GM10248 (cell line): Measurements from ENCODE around the gene OSBPL8.

Experiments used
- CTCF ChIA-PET: fragments of 300-600 bp; sonication (Branson Sonifier 250); formaldehyde crosslinking; extraction: SDS; loops from one replicate; lab custom pipeline; 2021; ENCODE audit warnings: antibody characterized with exemption; lab: Yijun Ruan, JAX
- POLR2A ChIA-PET: fragments of 350-650 bp; sonication (Branson Sonifier 250); formaldehyde crosslinking; extraction: SDS; loops from one replicate; lab custom pipeline; 2020; ENCODE audit warnings: antibody characterized with exemption; lab: Yijun Ruan, JAX
- DNase-seq: peaks from one replicate; pipeline ENCODE4 v3.0.0; 2012; ENCODE audit errors: extremely low spot score
- TF ChIP-seq, protein P1 (sequence below): IDR thresholded peaks from 2 replicates; pipeline ENCODE4 v1.5.1; 2012; ENCODE audit warnings: mild to moderate bottlenecking, low read depth; ENCODE audit errors: extremely low read depth, missing control alignments, control extremely low read depth

OSBPL8 gene

DNA sequence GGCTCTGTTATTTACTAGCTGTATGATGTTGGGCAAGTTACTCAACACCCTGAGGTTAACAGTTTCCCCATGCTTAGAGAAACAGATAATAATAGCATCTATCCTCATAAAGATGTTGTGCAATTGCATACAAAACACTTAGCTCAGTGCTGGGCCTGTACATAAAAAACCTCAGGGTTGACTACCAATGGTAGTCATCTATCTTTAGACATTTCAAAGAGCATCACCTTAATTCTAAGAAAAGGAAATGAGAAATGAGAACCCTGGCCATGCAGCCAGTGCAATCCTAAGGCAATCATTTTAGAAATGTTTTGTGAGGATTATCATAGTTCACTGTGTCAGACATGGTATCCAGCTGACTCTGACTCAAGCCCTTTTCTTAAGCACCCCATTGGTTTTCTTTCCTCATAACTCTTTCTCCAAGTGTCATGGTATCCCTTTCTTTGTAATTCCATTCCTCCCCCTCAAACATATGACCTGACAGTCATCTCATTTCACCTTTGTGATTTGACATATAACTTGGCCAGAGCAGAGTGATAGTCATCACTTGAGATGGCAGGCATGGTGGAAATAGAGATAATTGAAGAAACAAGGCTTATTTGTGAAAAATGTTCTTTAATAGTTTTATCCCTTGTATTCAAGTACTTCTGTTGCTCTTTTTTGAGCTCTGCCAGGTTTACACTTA is 29.5 kb upstream of the OSBPL8 start:
- CTCF ChIA-PET = interaction anchor here (1.8 to 3.1 kb wide), 2 partner anchors 10 to 60 kb away, joined by 3 to 15 read pairs; no protein-coding TSS in a partner anchor

DNA sequence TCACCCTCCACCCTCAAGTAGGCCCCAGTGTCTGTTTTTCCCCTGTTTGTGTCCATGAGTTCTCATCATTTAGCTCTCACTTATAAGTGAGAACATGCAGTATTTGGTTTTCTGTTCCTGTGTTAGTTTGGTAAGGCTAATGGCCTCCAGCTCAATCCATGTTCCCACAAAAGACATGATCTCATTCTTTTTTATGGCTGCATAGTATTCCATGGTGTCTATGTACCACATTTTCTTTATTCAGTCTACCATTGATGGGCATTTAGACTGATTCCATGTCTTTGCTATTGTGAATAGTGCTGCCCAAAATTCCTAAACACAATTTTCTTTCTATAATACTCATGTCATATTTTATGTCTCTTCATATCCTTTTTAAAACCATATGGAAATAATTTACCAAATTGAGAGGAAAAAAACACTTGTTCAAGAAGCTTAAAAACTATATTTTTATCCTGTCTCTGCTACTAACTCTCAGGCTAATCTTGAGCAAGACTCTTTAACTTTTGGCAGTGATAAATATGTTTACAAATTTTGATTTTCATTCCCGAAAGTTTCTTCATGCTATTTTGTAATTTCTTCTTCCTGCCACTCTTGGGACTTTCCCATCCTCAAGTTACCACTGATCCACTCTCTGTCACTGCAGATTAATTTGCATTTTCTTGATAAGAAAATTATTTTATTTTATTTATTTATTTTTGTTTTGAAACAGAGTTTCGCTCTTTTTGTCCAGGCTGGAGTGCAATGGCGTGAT is 28.0 kb upstream of the OSBPL8 start:
- TF ChIP-seq, protein P1, sequence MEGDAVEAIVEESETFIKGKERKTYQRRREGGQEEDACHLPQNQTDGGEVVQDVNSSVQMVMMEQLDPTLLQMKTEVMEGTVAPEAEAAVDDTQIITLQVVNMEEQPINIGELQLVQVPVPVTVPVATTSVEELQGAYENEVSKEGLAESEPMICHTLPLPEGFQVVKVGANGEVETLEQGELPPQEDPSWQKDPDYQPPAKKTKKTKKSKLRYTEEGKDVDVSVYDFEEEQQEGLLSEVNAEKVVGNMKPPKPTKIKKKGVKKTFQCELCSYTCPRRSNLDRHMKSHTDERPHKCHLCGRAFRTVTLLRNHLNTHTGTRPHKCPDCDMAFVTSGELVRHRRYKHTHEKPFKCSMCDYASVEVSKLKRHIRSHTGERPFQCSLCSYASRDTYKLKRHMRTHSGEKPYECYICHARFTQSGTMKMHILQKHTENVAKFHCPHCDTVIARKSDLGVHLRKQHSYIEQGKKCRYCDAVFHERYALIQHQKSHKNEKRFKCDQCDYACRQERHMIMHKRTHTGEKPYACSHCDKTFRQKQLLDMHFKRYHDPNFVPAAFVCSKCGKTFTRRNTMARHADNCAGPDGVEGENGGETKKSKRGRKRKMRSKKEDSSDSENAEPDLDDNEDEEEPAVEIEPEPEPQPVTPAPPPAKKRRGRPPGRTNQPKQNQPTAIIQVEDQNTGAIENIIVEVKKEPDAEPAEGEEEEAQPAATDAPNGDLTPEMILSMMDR = no peak
- POLR2A ChIA-PET = no interaction called here
- CTCF ChIA-PET = interaction anchor here (1.0 to 3.1 kb wide), 13 partner anchors 12 to 1897 kb away, joined by 3 to 15 read pairs (median 4); partner anchors contain the start of gene BBS10
- no peak for DNase-seq

More for the DNA sequence above, 29.5 kb upstream of the OSBPL8 start:
- DNase-seq = no peak
- TF ChIP-seq, protein P1 = no peak
- POLR2A ChIA-PET = no interaction called here

DNA sequence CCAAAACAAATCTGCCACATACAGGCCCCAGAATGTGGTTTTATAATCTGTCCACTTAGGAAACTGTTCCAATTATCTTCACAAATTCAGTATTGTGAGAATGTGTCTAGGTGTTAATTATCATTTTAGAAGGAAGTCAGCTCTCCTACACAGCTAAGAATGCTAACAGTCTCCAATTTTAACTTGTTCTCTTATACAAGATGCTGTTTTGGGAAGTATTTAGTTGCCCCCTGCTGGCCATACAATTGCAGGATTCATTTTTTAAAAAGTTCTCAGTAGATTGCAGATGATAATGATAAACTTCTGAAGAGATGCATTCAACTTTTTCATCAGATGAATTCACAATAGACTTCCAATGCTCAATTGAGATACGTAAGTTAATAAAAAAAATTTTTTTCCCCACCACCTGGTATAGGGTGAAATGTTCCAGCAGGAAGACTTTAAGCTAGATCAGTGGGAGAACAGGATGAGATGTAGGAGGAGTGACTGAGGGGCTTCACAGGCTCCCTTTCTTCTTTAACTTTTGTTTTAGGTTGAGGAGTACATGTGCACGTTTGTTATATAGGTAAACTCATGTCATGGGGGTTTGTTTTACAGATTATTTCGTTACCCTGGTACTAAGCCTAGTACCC is 27.3 kb upstream of the OSBPL8 start:
- ChIA-PET POLR2A (no interaction called here), CTCF (interaction anchor here (0.8 to 3.1 kb wide), 18 partner anchors 13 to 1896 kb away, joined by 3 to 15 read pairs (median 4); partner anchors contain the start of gene BBS10)
- peak; percentile 20 for DNase-seq
- TF ChIP-seq, protein P1 = peak; percentile 68

DNA sequence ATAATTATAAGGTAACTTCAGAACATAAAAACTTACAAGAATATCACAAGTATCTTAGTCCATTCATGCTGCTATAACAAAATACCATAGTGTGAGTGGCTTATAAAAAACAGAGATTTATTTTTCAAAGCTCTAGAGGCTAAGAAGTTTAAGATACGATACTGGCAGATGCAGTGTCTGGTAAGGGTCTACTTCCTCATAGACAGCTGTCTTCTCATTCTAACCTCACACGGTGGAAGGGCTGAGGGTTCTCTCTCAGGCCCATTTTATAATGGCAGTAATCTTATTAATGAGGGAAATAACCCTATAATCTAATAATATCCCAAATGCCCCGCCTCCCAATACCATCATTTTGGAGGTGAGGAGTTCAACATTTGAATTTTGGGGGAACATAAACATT is 23.7 kb upstream of the OSBPL8 start:
- no peak for DNase-seq
- TF ChIP-seq, protein P1 = no peak
- ChIA-PET POLR2A (no interaction called here), CTCF (no interaction called here)

DNA sequence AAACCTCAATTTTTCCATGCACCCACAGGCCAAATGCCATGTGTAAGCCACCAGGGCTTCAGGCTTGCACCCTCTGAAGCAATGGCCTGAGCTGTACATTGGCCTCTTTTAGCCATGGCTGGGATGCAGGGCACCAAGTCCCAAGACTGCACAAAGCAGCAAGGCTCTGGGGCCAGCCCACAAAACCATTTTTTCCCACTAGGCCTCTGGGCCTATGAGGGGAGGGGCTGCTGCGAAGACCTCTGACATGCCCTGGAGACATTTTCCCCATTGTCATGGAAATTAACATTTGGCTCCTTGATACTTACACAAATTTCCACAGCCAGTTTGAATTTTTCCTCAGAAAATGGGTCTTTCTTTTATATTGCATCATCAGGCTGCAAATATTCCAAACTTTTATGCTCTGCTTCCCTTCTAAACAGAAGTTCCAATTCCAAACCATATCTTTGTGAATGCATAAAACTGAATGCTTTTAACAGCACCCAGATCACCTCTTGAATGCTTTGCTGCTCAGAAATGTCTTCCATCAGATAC is 14.3 kb upstream of the OSBPL8 start:
- TF ChIP-seq, protein P1 = no peak
- POLR2A ChIA-PET = no interaction called here
- CTCF ChIA-PET = no interaction called here
- DNase-seq = no peak

DNA sequence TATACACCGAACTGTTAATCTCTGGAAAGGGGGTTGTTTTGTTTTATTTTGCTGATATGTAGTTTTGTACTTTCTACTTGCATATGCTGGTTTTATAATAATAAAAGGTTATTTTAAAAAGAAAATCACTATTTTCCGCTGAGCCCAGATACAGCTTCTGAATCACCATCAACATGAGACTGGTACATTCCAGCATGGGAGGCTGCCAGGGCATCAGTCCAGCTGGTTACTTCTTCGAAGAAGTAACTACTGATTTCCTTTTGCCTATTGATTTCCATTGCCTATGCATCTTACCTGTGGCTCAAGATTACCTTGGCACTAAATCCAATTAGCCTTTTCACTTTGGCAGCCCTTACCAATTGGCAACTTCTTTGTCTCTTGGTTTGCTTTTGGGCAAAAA is 11.7 kb upstream of the OSBPL8 start:
- ChIA-PET POLR2A (no interaction called here), CTCF (interaction anchor here (1.7 kb wide), 1 partner anchor 16 kb away, joined by 5 read pairs; no protein-coding TSS in a partner anchor)
- no peak for DNase-seq

More for the DNA sequence above, 11.7 kb upstream of the OSBPL8 start:
- TF ChIP-seq, protein P1 = no peak
